H4 (cell line): ENCODE data around the gene HOXC13. TPM values are rescaled to one million over a fixed set of nuclear protein-coding genes. Genes with fewer than 3 reads are reported as not detected.

ENCODE experiments used
- DNase-seq: peaks from one replicate; pipeline ENCODE4 v3.0.0-alpha.2; 2015; ENCODE audit warnings: low spot score
- total RNA-seq: library from RNA; depleted of rRNA; stranded (reverse); fragments of >200 nt; shearing (Covaris generic); gene quantifications from 2 replicates; pipeline ENCODE4 v1.2.3, GENCODE V29; 2014

HOXC13 gene
- total RNA-seq, 1 experiment from 2014 or later: 4.4 TPM

- no peak for DNase-seq
These were observed 31.8 kb downstream of the HOXC13 start for GRCh38 chr12:53970451-53970850.

GRCh38 chr12:53971129-53971528 is 32.5 kb downstream of the HOXC13 start:
- no peak for DNase-seq

- no peak for DNase-seq
These were observed 33.1 kb downstream of the HOXC13 start for GRCh38 chr12:53971686-53972085.

- peak; percentile 57 for DNase-seq
These were observed 33.6 kb downstream of the HOXC13 start for GRCh38 chr12:53972152-53972702.

- DNase-seq: no peak
These were observed 34.1 kb downstream of the HOXC13 start, which contains the start of gene HOXC11 for GRCh38 chr12:53972722-53973235. Gene HOXC11 (plus strand): TSS chr12:53973126. CDS start chr12:53973242, 116 bp downstream.

- DNase-seq: peak; percentile 47
These were observed 34.8 kb downstream of the HOXC13 start for GRCh38 chr12:53973236-53974042.

GRCh38 chr12:53974084-53975063 is 35.7 kb downstream of the HOXC13 start, which contains the start of gene HOTAIR:
Gene HOTAIR (minus strand): TSS chr12:53974954.
- DNase-seq: peak; percentile 48

GRCh38 chr12:53975064-53975471 is 36.4 kb downstream of the HOXC13 start:
- no peak for DNase-seq

- no peak for DNase-seq
These were observed 37.0 kb downstream of the HOXC13 start for GRCh38 chr12:53975479-53976152.

- DNase-seq: no peak
These were observed 37.7 kb downstream of the HOXC13 start for GRCh38 chr12:53976172-53976822.

GRCh38 chr12:53976823-53977595 is 38.4 kb downstream of the HOXC13 start:
- no peak for DNase-seq

GRCh38 chr12:53977596-53978445 is 39.2 kb downstream of the HOXC13 start:
- DNase-seq: no peak

- no peak for DNase-seq
These were observed 40.1 kb downstream of the HOXC13 start for GRCh38 chr12:53978477-53979356.

- no peak for DNase-seq
These were observed 41.6 kb downstream of the HOXC13 start for GRCh38 chr12:53980104-53980801.

- no peak for DNase-seq
These were observed 42.3 kb downstream of the HOXC13 start for GRCh38 chr12:53980802-53981496.
